ENCODE data around the gene GPR87. TPM values are rescaled to one million over a fixed set of nuclear protein-coding genes. Genes with fewer than 3 reads are reported as not detected.

The GPR87 gene
- polyA plus RNA-seq (ENCODE audit: insufficient read length): not detected

GRCh38 chr3:151316267-151316991 lies at the start of gene GPR87:
Gene GPR87 (minus strand): TSS chr3:151316820. CDS start chr3:151300100, 16,720 bp downstream.
- DNase-seq: no peak

- no peak for DNase-seq
These were observed 46.1 kb upstream of the GPR87 start for GRCh38 chr3:151362751-151363174.

GRCh38 chr3:151357463-151357850 lies 40.8 kb upstream of the GPR87 start:
- DNase-seq: no peak

- no peak for DNase-seq
These were observed 40.3 kb upstream of the GPR87 start for GRCh38 chr3:151356794-151357462.

- DNase-seq: no peak
These were observed 35.0 kb upstream of the GPR87 start for GRCh38 chr3:151351648-151352047.

- DNase-seq: no peak
These were observed 34.6 kb upstream of the GPR87 start for GRCh38 chr3:151351219-151351618.

- no peak for DNase-seq
These were observed 34.0 kb upstream of the GPR87 start for GRCh38 chr3:151350656-151351055.

- no peak for DNase-seq
These were observed 30.8 kb upstream of the GPR87 start for GRCh38 chr3:151347432-151347831.

- DNase-seq: no peak
These were observed 29.7 kb upstream of the GPR87 start for GRCh38 chr3:151346292-151346691.

- peak; percentile 61 for DNase-seq
These were observed 29.2 kb upstream of the GPR87 start for GRCh38 chr3:151345859-151346258.

GRCh38 chr3:151331696-151332095 lies 15.1 kb upstream of the GPR87 start:
- no peak for DNase-seq

GRCh38 chr3:151330899-151331298 lies 14.3 kb upstream of the GPR87 start:
- DNase-seq: peak; percentile 28

GRCh38 chr3:151330379-151330778 lies 13.8 kb upstream of the GPR87 start:
- no peak for DNase-seq

GRCh38 chr3:151329363-151329762 lies 12.7 kb upstream of the GPR87 start, which contains the start of gene P2RY13:
Gene P2RY13 (minus strand): TSS chr3:151329549. CDS start chr3:151329528, 21 bp downstream.
- DNase-seq: no peak

GRCh38 chr3:151328298-151328995 lies 11.8 kb upstream of the GPR87 start:
- no peak for DNase-seq

- DNase-seq: no peak
These were observed 11.1 kb upstream of the GPR87 start for GRCh38 chr3:151327571-151328198.

- no peak for DNase-seq
These were observed 5.9 kb upstream of the GPR87 start for GRCh38 chr3:151322511-151322910.

- DNase-seq: no peak
These were observed 4.9 kb upstream of the GPR87 start for GRCh38 chr3:151321526-151321925.

GRCh38 chr3:151320131-151320530 lies 3.5 kb upstream of the GPR87 start:
- DNase-seq: no peak

GRCh38 chr3:151319628-151320027 lies 3.0 kb upstream of the GPR87 start:
- DNase-seq: no peak

- no peak for DNase-seq
These were observed 2.4 kb upstream of the GPR87 start for GRCh38 chr3:151318991-151319390.

- DNase-seq: no peak
These were observed 1.7 kb upstream of the GPR87 start for GRCh38 chr3:151318313-151318712.

- no peak for DNase-seq
These were observed 774 bp downstream of the GPR87 start for GRCh38 chr3:151315846-151316245.
